Panc1 (cell line): ENCODE data around the gene MYO18B. TPM values are rescaled to one million over a fixed set of nuclear protein-coding genes. Genes with fewer than 3 reads are reported as not detected.

Experiments
- ATAC-seq: fragments of 200-7000 bp; cut with Tn5 transposase; 2 replicates; pipeline ENCODE4 v1.9.1; 2020; ENCODE audit warnings: mild to moderate bottlenecking, moderate library complexity
- BruUV-seq: library from RNA; stranded (reverse); fragments of 400-500 nt; replicated peaks from 2 replicates; lab custom pipeline; 2021; lab: Mats Ljungman, UMichigan
- CTCF ChIA-PET: fragments of 300-600 bp; sonication (Branson Sonifier 250); formaldehyde crosslinking; loops from one replicate; lab custom pipeline; 2022; ENCODE audit warnings: antibody characterized with exemption; lab: Charles Lee
- POLR2A ChIA-PET: fragments of 300-600 bp; sonication (Branson Sonifier 250); formaldehyde crosslinking; loops from one replicate; lab custom pipeline; 2022; ENCODE audit warnings: antibody characterized with exemption; lab: Charles Lee
- DNase-seq: peaks from one replicate; pipeline ENCODE4 v3.0.0-alpha.2; 2010; ENCODE audit warnings: low read depth, low spot score
- H3K27ac ChIP-seq: 2 replicates; pipeline ENCODE4 v1.5.1; 2011; ENCODE audit warnings: mild to moderate bottlenecking, low read length, inconsistent platforms
- H3K27me3 ChIP-seq: fragments of 200-500 bp; sonication (Bioruptor generic); 2 replicates; pipeline ENCODE4 v1.6.0; 2014; ENCODE audit warnings: low read length, inconsistent platforms; ENCODE audit not compliant: control insufficient read depth, insufficient read depth
- H3K36me3 ChIP-seq: fragments of 200-500 bp; sonication (Bioruptor generic); 2 replicates; pipeline ENCODE4 v1.5.1; 2014; ENCODE audit warnings: inconsistent platforms, mild to moderate bottlenecking, low read length, moderate library complexity; ENCODE audit not compliant: control insufficient read depth, insufficient read depth
- H3K4me1 ChIP-seq: 2 replicates; pipeline ENCODE4 v1.5.1; 2011; ENCODE audit warnings: inconsistent platforms, mild to moderate bottlenecking, low read length, moderate library complexity; ENCODE audit not compliant: control insufficient read depth, insufficient read depth
- H3K4me3 ChIP-seq, 2 experiments: 2 replicates each; pipeline ENCODE4 v1.5.1; 2011 to 2012; ENCODE audit warnings: low read depth in 2 of 2, low read length in 2 of 2, mild to moderate bottlenecking in 2 of 2, inconsistent platforms in 1 of 2, moderate library complexity in 1 of 2
- H3K9me3 ChIP-seq: fragments of 200-500 bp; sonication (Bioruptor generic); 2 replicates; pipeline ENCODE4 v1.5.1; 2014; ENCODE audit warnings: low read depth, mild to moderate bottlenecking, inconsistent platforms, low read length, moderate library complexity; ENCODE audit not compliant: control insufficient read depth, insufficient read depth
- POLR2AphosphoS5 ChIP-seq: IDR thresholded peaks from 2 replicates; pipeline ENCODE4 v1.6.1; 2012; ENCODE audit warnings: mild to moderate bottlenecking, low read depth, low read length, moderate library complexity
- SIN3A ChIP-seq: IDR thresholded peaks from 2 replicates; pipeline ENCODE4 v1.6.1; 2012; ENCODE audit warnings: low read depth, mild to moderate bottlenecking, low read length, moderate library complexity, borderline replicate concordance; ENCODE audit not compliant: insufficient read depth
- TCF7L2 ChIP-seq: IDR thresholded peaks from 2 replicates; pipeline ENCODE4 v1.6.1; 2011; ENCODE audit warnings: mild to moderate bottlenecking, low read depth, low read length, inconsistent platforms
- in situ Hi-C: cut with HindIII; loops from 2 replicates; pipeline ENCODE4 v1.10.0; 2016; ENCODE audit warnings: low sequenced_read_pairs, low pct_unique_long_range_greater_than_20kb
- intact Hi-C: fragments of 100-400 bp; cut with micrococcal nuclease; formaldehyde crosslinking; loops from one replicate; pipeline ENCODE4 v1.10.0; 2022; ENCODE audit not compliant: unreplicated experiment
- total RNA-seq: library from RNA; stranded (reverse); gene quantifications from one replicate; pipeline ENCODE4 v1.2.1, GENCODE V29; 2021; ENCODE audit not compliant: unreplicated experiment
- TF ChIP-seq, protein P1 (sequence below), 2 experiments: IDR thresholded peaks; 2 replicates each; pipeline ENCODE4 v1.6.1; 2011 to 2012; ENCODE audit warnings: low read depth in 2 of 2, control low read depth in 1 of 2, low read length in 1 of 2, mild to moderate bottlenecking in 1 of 2, moderate library complexity in 1 of 2; ENCODE audit not compliant: insufficient read depth in 1 of 2
- TF ChIP-seq, protein P2 (sequence below): fragments of 450-650 bp; IDR thresholded peaks from 2 replicates; pipeline ENCODE4 v1.5.1; 2017; ENCODE audit warnings: mild to moderate bottlenecking

MYO18B gene
- total RNA-seq, 1 experiment from 2014 or later, result not detected

GRCh38 chr22:25746012-25746373, 4.0 kb downstream of the MYO18B start:
- no peaks in the 10 kb centered on the region for H3K4me1 ChIP-seq
- in situ Hi-C loops, result no loop called here

GRCh38 chr22:25747245-25747944, 5.4 kb downstream of the MYO18B start:
- H3K36me3 ChIP-seq, result no peaks in the 10 kb centered on the region
- no peak for DNase-seq
- no peak overlapping the region for H3K27ac ChIP-seq
- ChIA-PET CTCF (no interaction called here), POLR2A (no interaction called here)
- H3K27me3 ChIP-seq, result no peaks in the 10 kb centered on the region; the same call in 1 of the 2 replicates
- ATAC-seq, result no peak
- in situ Hi-C loops, result no loop called here
- no peaks in the 10 kb centered on the region for H3K9me3 ChIP-seq
- H3K4me1 ChIP-seq, result no peaks in the 10 kb centered on the region
- BruUV-seq, result no TSS peak
- TF ChIP-seq, protein P1, sequence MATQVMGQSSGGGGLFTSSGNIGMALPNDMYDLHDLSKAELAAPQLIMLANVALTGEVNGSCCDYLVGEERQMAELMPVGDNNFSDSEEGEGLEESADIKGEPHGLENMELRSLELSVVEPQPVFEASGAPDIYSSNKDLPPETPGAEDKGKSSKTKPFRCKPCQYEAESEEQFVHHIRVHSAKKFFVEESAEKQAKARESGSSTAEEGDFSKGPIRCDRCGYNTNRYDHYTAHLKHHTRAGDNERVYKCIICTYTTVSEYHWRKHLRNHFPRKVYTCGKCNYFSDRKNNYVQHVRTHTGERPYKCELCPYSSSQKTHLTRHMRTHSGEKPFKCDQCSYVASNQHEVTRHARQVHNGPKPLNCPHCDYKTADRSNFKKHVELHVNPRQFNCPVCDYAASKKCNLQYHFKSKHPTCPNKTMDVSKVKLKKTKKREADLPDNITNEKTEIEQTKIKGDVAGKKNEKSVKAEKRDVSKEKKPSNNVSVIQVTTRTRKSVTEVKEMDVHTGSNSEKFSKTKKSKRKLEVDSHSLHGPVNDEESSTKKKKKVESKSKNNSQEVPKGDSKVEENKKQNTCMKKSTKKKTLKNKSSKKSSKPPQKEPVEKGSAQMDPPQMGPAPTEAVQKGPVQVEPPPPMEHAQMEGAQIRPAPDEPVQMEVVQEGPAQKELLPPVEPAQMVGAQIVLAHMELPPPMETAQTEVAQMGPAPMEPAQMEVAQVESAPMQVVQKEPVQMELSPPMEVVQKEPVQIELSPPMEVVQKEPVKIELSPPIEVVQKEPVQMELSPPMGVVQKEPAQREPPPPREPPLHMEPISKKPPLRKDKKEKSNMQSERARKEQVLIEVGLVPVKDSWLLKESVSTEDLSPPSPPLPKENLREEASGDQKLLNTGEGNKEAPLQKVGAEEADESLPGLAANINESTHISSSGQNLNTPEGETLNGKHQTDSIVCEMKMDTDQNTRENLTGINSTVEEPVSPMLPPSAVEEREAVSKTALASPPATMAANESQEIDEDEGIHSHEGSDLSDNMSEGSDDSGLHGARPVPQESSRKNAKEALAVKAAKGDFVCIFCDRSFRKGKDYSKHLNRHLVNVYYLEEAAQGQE (IDR thresholded peaks at IDR 0.05; ENCODE audit: insufficient read depth in 1 of 2, low read depth in 2 of 2, low read length in 1 of 2), result no peak
- TF ChIP-seq SIN3A, result no peak
- no peak for TF ChIP-seq POLR2AphosphoS5
- TF ChIP-seq, protein P2, sequence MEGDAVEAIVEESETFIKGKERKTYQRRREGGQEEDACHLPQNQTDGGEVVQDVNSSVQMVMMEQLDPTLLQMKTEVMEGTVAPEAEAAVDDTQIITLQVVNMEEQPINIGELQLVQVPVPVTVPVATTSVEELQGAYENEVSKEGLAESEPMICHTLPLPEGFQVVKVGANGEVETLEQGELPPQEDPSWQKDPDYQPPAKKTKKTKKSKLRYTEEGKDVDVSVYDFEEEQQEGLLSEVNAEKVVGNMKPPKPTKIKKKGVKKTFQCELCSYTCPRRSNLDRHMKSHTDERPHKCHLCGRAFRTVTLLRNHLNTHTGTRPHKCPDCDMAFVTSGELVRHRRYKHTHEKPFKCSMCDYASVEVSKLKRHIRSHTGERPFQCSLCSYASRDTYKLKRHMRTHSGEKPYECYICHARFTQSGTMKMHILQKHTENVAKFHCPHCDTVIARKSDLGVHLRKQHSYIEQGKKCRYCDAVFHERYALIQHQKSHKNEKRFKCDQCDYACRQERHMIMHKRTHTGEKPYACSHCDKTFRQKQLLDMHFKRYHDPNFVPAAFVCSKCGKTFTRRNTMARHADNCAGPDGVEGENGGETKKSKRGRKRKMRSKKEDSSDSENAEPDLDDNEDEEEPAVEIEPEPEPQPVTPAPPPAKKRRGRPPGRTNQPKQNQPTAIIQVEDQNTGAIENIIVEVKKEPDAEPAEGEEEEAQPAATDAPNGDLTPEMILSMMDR, result no peak
- TF ChIP-seq TCF7L2, result no peak
- no peak overlapping the region for H3K4me3 ChIP-seq
- intact Hi-C loops, result no loop called here

More at GRCh38 chr22:25746012-25746373, 4.0 kb downstream of the MYO18B start:
- intact Hi-C loops, result no loop called here
- no peak overlapping the region for H3K27ac ChIP-seq
- no peaks in the 10 kb centered on the region; the same call in 1 of the 2 replicates for H3K27me3 ChIP-seq
- no TSS peak for BruUV-seq
- H3K9me3 ChIP-seq, result no peaks in the 10 kb centered on the region
- ChIA-PET POLR2A (no interaction called here), CTCF (interaction anchor here (0.5 to 0.6 kb wide), 2 partner anchors 474 to 544 kb away, joined by 3 read pairs; no protein-coding TSS in a partner anchor)
- H3K4me3 ChIP-seq, result no peak overlapping the region
- no peak for TF ChIP-seq POLR2AphosphoS5
- TF ChIP-seq SIN3A, result no peak
- DNase-seq, result no peak
- ATAC-seq, result no peak
- H3K36me3 ChIP-seq, result no peaks in the 10 kb centered on the region

- POLR2A ChIA-PET, result no interaction called here
Observed at GRCh38 chr22:25748140-25748539, 6.2 kb downstream of the MYO18B start.

More at GRCh38 chr22:25748140-25748539, 6.2 kb downstream of the MYO18B start:
- no peaks in the 10 kb centered on the region for H3K4me1 ChIP-seq
- intact Hi-C loops, result no loop called here
- in situ Hi-C loops, result no loop called here
- no peak overlapping the region for H3K4me3 ChIP-seq
- no TSS peak for BruUV-seq
- no peak overlapping the region for H3K27ac ChIP-seq
- H3K36me3 ChIP-seq, result no peaks in the 10 kb centered on the region
- no peaks in the 10 kb centered on the region for H3K9me3 ChIP-seq
- TF ChIP-seq, protein P2, result no peak
- TF ChIP-seq SIN3A, result no peak
- no peak for TF ChIP-seq POLR2AphosphoS5
- TF ChIP-seq TCF7L2, result no peak
- TF ChIP-seq, protein P1 (IDR thresholded peaks at IDR 0.05; ENCODE audit: insufficient read depth in 1 of 2, low read depth in 2 of 2, low read length in 1 of 2), result no peak
- DNase-seq (no peak), ATAC-seq (no peak)
- CTCF ChIA-PET, result no interaction called here
- H3K27me3 ChIP-seq, result no peaks in the 10 kb centered on the region; the same call in 1 of the 2 replicates
